ENCODE results near the gene PRM1. TPM values are rescaled to one million over a fixed set of nuclear protein-coding genes. Genes with fewer than 3 reads are reported as not detected.

Gene PRM1
- total and polyA plus RNA-seq, 2 of the 13 experiments (the other 11 are each of a cell fraction or from before 2014, with no cell fraction given) = not detected

DNA sequence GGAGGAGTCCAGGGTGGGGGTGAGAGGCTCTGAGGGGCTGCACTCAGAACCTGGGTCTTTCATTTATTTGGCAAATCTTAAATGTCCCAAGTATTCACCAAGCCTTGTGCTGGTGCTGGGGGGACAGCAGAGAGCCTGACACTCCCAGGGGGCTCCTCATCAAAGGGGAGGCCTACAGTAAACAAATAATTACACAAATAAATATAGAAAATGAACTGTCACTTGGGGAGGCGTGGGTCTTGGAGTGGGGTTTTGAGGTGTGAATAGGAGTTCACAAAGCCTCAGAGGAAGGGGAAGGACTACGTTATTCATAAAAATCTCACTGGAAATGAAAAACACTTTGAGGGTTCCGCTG, 15.2 kb upstream of the PRM1 start (continued):
- TF ChIP-seq ATF5 (CRISPR knock-in tag; IDR thresholded peaks at IDR 0.05; ENCODE audit: low read depth) (0 out of 2 replicates have a peak, but pooled peaks have one; percentile 29), TP53 (CRISPR knock-in tag; conservative IDR thresholded peaks at IDR 0.05) (peak; percentile 3; the same call in 1 of the 2 replicates), ZBTB39 (CRISPR knock-in tag; IDR thresholded peaks at IDR 0.05) (no peak), ZNF543 (CRISPR knock-in tag; IDR thresholded peaks at IDR 0.05) (peak; percentile 19; the same call in 1 of the 2 replicates), GATAD1 (CRISPR knock-in tag; IDR thresholded peaks at IDR 0.05) (no peak)
- TF ChIP-seq, protein P1, sequence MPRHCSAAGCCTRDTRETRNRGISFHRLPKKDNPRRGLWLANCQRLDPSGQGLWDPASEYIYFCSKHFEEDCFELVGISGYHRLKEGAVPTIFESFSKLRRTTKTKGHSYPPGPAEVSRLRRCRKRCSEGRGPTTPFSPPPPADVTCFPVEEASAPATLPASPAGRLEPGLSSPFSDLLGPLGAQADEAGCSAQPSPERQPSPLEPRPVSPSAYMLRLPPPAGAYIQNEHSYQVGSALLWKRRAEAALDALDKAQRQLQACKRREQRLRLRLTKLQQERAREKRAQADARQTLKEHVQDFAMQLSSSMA (CRISPR knock-in tag; IDR thresholded peaks at IDR 0.05) = 0 out of 2 replicates have a peak, but pooled peaks have one; percentile 20

DNA sequence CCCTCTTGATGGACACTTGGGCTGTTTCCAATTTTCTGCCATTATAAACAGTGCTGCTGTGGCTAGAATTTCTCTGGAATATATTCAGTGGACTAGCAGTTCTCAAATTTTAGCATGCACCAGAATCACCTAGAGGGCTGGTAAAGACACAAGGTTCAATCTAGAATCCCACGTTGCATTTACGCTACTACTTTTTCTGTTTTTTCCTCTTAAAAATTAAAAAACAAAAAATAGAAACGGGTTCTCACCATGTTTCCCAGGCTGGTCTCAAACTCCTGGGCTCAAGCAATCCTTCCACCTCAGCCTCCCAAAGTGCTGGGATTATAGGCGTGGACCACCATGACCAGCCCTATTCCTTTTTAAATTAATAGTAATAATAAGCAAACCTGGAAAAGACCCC, 14.5 kb upstream of the PRM1 start:
- Histone ChIP-seq H3K9ac (ENCODE audit: insufficient read depth, low read depth, low read length) (no peak overlapping the region), H3K9me3 (ENCODE audit: low read length) (no peaks in the 10 kb centered on the region), H3K27ac (ENCODE audit: extremely low read length, insufficient read depth, low read length) (peak overlapping the region; percentile 68), H4K20me1 (ENCODE audit: insufficient read depth, low read length) (no peaks in the 10 kb centered on the region), H3K27me3 (ENCODE audit: control insufficient read depth in 1 of 2, insufficient read depth in 2 of 2, low read length in 2 of 2) (no peaks in the 10 kb centered on the region), H3K79me2 (ENCODE audit: insufficient read depth, low read length) (no peaks in the 10 kb centered on the region), H3K36me3 (replicated peaks in 1 of 2; ENCODE audit: control insufficient read depth in 1 of 2, insufficient read depth in 2 of 2, low read length in 2 of 2) (no peaks in the 10 kb centered on the region), H3K4me1 (ENCODE audit: insufficient read depth, low read length) (peaks cover 100% of the 10 kb centered on the region), H3K4me3 (replicated peaks in 1 of 3; ENCODE audit: insufficient read depth in 1 of 3, low read depth in 2 of 3, low read length in 3 of 3) (0 out of 6 replicates have a peak overlapping the region, but pooled peaks of 1 of the 3 experiments have one; percentile 67), H3K4me2 (ENCODE audit: low read depth, low read length) (peak overlapping the region; percentile 80; the same call in 1 of the 2 replicates), H2AFZ (ENCODE audit: low read length) (no peak overlapping the region)
- BruUV-seq (replicated peaks) = no TSS peak
- no peak for DNase-seq (ENCODE audit: low spot score)
- in situ Hi-C loops (cut with HindIII; ENCODE audit: extremely low pct_ligation_motif_present, low pct_unique_long_range_greater_than_20kb) (no loop called here), intact Hi-C loops (cut with micrococcal nuclease; ENCODE audit: unreplicated experiment) (loop anchor here (2.0 to 5.0 kb wide), 4 partner anchors 15 to 188 kb away; partner anchors contain the start of genes PRM1 and SOCS1)
- no peak for ATAC-seq
- WGBS (ENCODE audit: low lambda C conversion rate) = 85% methylated on average over 4 of the region's 4 CpGs
- FAIRE-seq = no peak
- ChIA-PET CTCF (ENCODE audit: low intra/inter-chr PET ratio, low total read pairs) (no interaction called here), POLR2A (interaction anchor here (3.4 to 6.2 kb wide), 3 partner anchors 16 to 75 kb away, joined by 37 to 167 read pairs (median 76); partner anchors contain the start of genes PRM1 and SOCS1)
- TF ChIP-seq, protein P2, sequence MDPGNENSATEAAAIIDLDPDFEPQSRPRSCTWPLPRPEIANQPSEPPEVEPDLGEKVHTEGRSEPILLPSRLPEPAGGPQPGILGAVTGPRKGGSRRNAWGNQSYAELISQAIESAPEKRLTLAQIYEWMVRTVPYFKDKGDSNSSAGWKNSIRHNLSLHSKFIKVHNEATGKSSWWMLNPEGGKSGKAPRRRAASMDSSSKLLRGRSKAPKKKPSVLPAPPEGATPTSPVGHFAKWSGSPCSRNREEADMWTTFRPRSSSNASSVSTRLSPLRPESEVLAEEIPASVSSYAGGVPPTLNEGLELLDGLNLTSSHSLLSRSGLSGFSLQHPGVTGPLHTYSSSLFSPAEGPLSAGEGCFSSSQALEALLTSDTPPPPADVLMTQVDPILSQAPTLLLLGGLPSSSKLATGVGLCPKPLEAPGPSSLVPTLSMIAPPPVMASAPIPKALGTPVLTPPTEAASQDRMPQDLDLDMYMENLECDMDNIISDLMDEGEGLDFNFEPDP (CRISPR knock-in tag; conservative IDR thresholded peaks at IDR 0.05) = peak; percentile 95; the same call in 1 of the 2 replicates
- TF ChIP-seq ZNF468 (CRISPR knock-in tag; IDR thresholded peaks at IDR 0.05) (no peak), RFXANK (CRISPR knock-in tag; IDR thresholded peaks at IDR 0.05) (no peak), ZNF232 (CRISPR knock-in tag; IDR thresholded peaks at IDR 0.05; ENCODE audit: borderline replicate concordance) (0 out of 2 replicates have a peak, but pooled peaks have one; percentile 18)
- TF ChIP-seq, protein P3, sequence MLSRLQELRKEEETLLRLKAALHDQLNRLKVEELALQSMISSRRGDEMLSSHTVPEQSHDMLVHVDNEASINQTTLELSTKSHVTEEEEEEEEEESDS (CRISPR knock-in tag; IDR thresholded peaks at IDR 0.05; ENCODE audit: borderline replicate concordance) = 0 out of 2 replicates have a peak, but pooled peaks have one; percentile 25
